ENCODE measurements around the gene VWA3B. TPM values are rescaled to one million over a fixed set of nuclear protein-coding genes. Genes with fewer than 3 reads are reported as not detected.

The VWA3B gene
- total and polyA plus RNA-seq, 8 donors: 0.03 to 134 (median 2.2) TPM; not detected in 2

DNA sequence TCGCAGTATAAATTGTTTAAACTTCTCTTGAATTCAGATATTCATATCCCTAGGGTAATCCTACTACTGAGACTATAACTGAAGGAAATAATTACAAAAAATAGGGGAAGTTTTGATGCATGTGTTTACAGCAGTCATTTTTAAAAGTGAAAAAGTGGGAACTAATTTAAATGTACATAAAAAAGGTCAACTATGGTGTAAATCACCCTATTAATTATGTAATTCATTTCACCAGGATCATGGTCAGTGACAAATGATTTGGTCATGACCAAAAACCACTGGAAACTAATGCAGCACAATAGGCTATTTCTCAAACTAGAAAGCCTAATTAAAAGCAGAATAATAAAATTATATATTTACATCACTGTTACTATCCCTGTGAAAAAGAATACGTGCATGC lies 254.3 kb downstream of the VWA3B start:
- Histone ChIP-seq H3K4me1 (peaks cover under 1 to 5% (median 2%) of the 10 kb centered on the region in 4 donors), H3K4me3 (no peak overlapping the region), H3K9me3 (no peaks in the 10 kb centered on the region), H3K27me3 (peaks cover under 1 to 25% (median 21%) of the 10 kb centered on the region in 3 donors), H3K27ac (no peak overlapping the region), H3K36me3 (no peaks in the 10 kb centered on the region)
- WGBS, 5 donors: 87 to 97% (median 93%) methylated on average over 2 of the region's 2 CpGs
- TF ChIP-seq POLR2AphosphoS5 (IDR thresholded peaks at IDR 0.05) (no peak), EP300 (IDR thresholded peaks at IDR 0.05) (no peak), POLR2A (IDR thresholded peaks at IDR 0.05) (no peak)
- TF ChIP-seq, protein P1, sequence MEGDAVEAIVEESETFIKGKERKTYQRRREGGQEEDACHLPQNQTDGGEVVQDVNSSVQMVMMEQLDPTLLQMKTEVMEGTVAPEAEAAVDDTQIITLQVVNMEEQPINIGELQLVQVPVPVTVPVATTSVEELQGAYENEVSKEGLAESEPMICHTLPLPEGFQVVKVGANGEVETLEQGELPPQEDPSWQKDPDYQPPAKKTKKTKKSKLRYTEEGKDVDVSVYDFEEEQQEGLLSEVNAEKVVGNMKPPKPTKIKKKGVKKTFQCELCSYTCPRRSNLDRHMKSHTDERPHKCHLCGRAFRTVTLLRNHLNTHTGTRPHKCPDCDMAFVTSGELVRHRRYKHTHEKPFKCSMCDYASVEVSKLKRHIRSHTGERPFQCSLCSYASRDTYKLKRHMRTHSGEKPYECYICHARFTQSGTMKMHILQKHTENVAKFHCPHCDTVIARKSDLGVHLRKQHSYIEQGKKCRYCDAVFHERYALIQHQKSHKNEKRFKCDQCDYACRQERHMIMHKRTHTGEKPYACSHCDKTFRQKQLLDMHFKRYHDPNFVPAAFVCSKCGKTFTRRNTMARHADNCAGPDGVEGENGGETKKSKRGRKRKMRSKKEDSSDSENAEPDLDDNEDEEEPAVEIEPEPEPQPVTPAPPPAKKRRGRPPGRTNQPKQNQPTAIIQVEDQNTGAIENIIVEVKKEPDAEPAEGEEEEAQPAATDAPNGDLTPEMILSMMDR (IDR thresholded peaks at IDR 0.05): no peak
- intact Hi-C loops (cut with DNase I; ENCODE audit: low total_unique reads): no loop called here
- DNase-seq: no peak

DNA sequence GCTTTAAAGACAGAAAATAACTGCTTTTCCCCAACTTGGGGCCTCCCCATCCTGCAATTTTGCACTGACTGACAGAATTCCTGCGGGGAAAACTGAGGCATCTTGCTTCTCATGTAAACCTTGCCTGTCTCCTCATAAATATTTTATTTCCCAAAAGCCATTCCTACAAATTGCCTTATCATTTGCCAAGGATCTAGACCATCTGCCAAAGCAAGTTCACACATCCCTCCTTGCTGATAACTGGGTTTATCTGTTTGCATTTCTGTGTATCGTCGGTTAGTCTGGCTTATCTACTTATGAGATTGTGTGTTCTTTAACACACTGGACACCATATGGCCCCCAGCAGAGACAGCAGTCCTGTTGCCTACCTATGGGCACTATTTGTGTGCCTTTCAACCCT lies 256.3 kb downstream of the VWA3B start:
- Histone ChIP-seq H3K27me3 (peaks cover 14 to 46% (median 42%) of the 10 kb centered on the region in 3 donors), H3K4me3 (no peak overlapping the region), H3K36me3 (no peaks in the 10 kb centered on the region), H3K4me1 (peaks cover 10 to 22% (median 14%) of the 10 kb centered on the region in 4 donors), H3K9me3 (peaks cover 0 to 3% (median 0%) of the 10 kb centered on the region in 4 donors), H3K27ac (no peak overlapping the region)
- no peak for DNase-seq
- whole genome bisulfite sequencing, 5 donors: 31 to 52% (median 40%) methylated on average over 3 of the region's 3 CpGs
- intact Hi-C loops (cut with DNase I; ENCODE audit: low total_unique reads): no loop called here
- no peak for TF ChIP-seq POLR2AphosphoS5 (IDR thresholded peaks at IDR 0.05)
- TF ChIP-seq, protein P1 (IDR thresholded peaks at IDR 0.05): no peak
- TF ChIP-seq EP300 (IDR thresholded peaks at IDR 0.05): no peak
- no peak for TF ChIP-seq POLR2A (IDR thresholded peaks at IDR 0.05)

DNA sequence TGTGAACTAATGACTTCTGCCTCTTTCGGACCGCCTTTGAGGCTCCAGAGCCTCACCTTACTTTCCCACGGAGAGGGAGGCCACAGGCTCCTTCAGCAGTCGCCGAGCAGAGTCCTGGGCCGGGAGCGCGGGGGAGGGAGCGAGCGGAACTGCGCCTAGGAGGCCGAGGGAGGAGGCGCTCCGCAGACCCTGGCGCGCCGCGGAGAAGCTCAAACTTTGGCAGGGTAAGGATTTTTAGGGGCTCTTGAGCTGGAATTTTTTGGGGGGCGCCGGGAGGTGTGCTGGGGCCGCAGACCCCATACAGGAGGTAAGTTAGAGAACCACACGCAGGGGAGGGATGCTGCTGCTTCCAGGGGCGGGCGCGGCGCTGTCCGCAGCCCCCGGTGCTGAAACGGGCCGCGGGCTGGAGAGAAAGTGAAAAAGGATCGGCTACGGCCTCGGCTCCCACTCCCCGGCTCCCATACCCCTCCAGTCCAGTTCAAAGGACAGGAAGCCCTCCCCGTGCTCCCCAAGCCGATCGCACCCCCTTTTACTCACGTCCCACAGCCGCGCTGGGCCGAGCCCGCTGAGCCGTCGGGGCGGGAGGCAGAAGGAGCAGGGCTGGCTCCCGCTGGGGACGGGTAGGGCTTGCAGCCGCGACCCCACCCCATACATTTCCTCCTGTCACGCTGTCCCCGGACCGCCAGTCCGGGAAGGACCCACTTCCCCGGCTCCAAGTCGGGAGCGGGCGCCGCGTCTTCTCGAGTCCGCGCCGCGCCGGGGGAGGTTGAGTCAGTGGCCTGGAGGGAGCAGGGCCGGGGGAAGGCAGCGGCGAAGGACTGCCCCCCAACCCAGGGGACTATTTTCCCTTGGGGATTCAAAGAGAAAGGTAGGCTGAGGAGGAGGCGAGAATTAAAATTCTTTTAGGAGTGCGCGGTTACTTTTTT lies 259.6 kb downstream of the VWA3B start, which contains the start of gene CNGA3:
TSS of gene CNGA3 (plus strand) at position 146 of the 926 bp plus-strand sequence. CDS start 23,520 bp downstream, outside the sequence.
- no peaks in the 10 kb centered on the region for H3K36me3 ChIP-seq
- DNase-seq: peak in 1 of 2 donors; percentile 74
- TF ChIP-seq POLR2A (IDR thresholded peaks at IDR 0.05) (no peak), EP300 (IDR thresholded peaks at IDR 0.05) (no peak), POLR2AphosphoS5 (IDR thresholded peaks at IDR 0.05) (no peak)
- TF ChIP-seq, protein P1 (IDR thresholded peaks at IDR 0.05): no peak
- intact Hi-C loops (cut with DNase I; ENCODE audit: low total_unique reads): no loop called here
- H3K9me3 ChIP-seq: peaks cover 0 to 12% (median 2%) of the 10 kb centered on the region in 4 donors
- H3K4me1 ChIP-seq: peaks cover 10 to 22% (median 14%) of the 10 kb centered on the region in 4 donors
- no peak within 1 kb of the TSS for H3K27ac ChIP-seq
- 4 to 13% (median 7%) methylated on average over 56 to 72 of the region's 72 CpGs for WGBS, 5 donors
- H3K27me3 ChIP-seq: peaks cover 14 to 72% (median 53%) of the 10 kb centered on the region in 3 donors
- H3K4me3 ChIP-seq: peak within 1 kb of the TSS; percentile 16 to 40 (median 34)

DNA sequence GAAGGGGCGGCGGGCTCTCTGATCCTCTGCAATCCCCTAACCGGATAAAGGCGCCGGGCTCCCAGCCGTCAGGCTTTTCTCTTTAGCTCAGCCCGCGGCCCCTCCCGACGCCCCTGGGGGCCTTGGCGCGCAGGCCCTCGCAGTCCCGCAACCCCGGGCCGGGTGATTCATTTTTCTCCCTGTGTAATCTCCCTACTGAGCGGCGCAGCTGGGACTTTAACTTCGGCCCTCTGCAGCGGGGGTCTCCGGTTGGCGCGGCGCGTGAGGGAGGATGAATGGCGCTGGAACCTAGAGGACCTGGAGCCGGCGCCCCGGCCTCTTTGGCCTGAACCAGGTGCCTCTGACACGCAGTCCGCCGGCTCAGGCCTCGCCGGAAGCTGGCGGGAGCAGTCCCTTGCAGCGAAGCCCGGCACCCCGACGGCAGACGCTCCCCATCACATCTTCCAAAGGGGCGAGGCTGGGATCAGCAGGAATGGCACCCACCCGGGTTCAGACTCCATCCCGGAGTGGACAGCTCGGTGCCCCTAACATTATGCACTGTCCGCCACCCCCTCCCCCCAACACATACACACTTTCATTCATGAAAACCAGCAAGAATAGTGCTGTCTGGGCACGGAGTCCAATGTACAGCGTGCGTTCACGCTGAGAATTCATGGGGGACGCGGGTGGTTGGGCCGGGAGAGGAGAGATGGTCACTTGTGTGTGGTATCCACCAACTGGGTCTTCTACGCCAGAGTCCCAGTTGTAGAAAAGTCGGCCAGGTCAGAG lies 260.5 kb downstream of the VWA3B start:
- H3K36me3 ChIP-seq: no peaks in the 10 kb centered on the region
- H3K4me1 ChIP-seq: peaks cover 10 to 22% (median 14%) of the 10 kb centered on the region in 4 donors
- H3K27ac ChIP-seq: no peak overlapping the region
- 8 to 16% (median 10%) methylated on average over 20 to 54 of the region's 54 CpGs for WGBS, 5 donors
- no peak for TF ChIP-seq POLR2AphosphoS5 (IDR thresholded peaks at IDR 0.05)
- TF ChIP-seq, protein P1 (IDR thresholded peaks at IDR 0.05): no peak
- TF ChIP-seq EP300 (IDR thresholded peaks at IDR 0.05): no peak
- TF ChIP-seq POLR2A (IDR thresholded peaks at IDR 0.05): no peak
- peak in 1 of 2 donors; percentile 31 for DNase-seq
- H3K27me3 ChIP-seq: peaks cover 14 to 77% (median 53%) of the 10 kb centered on the region in 3 donors
- intact Hi-C loops (cut with DNase I; ENCODE audit: low total_unique reads): no loop called here
- peak overlapping the region in 1 of 4 donors; percentile 40 for H3K4me3 ChIP-seq
- H3K9me3 ChIP-seq: peaks cover 0 to 12% (median 2%) of the 10 kb centered on the region in 4 donors
